ENCODE data around the gene RPL23. TPM values are rescaled to one million over a fixed set of nuclear protein-coding genes. Genes with fewer than 3 reads are reported as not detected.
A peak's percentile ranks its signal among the peaks of the same experiment; 100 is the strongest.

The RPL23 gene
- total and polyA plus RNA-seq, 9 of the 15 experiments (the other 6 are each of a cell fraction or from before 2014, with no cell fraction given): 1,745 to 3,667 (median 3,096) TPM

- TF ChIP-seq ZNF449 (CRISPR knock-in tag; IDR thresholded peaks at IDR 0.05): no peak
- TF ChIP-seq ZKSCAN3 (CRISPR knock-in tag; IDR thresholded peaks at IDR 0.05): no peak
- no peak for TF ChIP-seq FIP1L1 (IDR thresholded peaks at IDR 0.05; ENCODE audit: low read depth, low read length, poor library complexity, severe bottlenecking)
- TF ChIP-seq MITF (IDR thresholded peaks at IDR 0.05): 0 out of 2 replicates have a peak, but pooled peaks have one; percentile 18
- TF ChIP-seq CEBPB (tag; IDR thresholded peaks at IDR 0.05): peak; percentile 77
- TF ChIP-seq, protein P1, sequence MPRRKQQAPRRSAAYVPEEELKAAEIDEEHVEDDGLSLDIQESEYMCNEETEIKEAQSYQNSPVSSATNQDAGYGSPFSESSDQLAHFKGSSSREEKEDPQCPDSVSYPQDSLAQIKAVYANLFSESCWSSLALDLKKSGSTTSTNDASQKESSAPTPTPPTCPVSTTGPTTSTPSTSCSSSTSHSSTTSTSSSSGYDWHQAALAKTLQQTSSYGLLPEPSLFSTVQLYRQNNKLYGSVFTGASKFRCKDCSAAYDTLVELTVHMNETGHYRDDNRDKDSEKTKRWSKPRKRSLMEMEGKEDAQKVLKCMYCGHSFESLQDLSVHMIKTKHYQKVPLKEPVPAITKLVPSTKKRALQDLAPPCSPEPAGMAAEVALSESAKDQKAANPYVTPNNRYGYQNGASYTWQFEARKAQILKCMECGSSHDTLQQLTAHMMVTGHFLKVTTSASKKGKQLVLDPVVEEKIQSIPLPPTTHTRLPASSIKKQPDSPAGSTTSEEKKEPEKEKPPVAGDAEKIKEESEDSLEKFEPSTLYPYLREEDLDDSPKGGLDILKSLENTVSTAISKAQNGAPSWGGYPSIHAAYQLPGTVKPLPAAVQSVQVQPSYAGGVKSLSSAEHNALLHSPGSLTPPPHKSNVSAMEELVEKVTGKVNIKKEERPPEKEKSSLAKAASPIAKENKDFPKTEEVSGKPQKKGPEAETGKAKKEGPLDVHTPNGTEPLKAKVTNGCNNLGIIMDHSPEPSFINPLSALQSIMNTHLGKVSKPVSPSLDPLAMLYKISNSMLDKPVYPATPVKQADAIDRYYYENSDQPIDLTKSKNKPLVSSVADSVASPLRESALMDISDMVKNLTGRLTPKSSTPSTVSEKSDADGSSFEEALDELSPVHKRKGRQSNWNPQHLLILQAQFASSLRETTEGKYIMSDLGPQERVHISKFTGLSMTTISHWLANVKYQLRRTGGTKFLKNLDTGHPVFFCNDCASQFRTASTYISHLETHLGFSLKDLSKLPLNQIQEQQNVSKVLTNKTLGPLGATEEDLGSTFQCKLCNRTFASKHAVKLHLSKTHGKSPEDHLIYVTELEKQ (CRISPR knock-in tag; IDR thresholded peaks at IDR 0.05): no peak
- no peak for TF ChIP-seq HNRNPH1 (optimal IDR thresholded peaks at IDR 0.05; ENCODE audit: low read depth, low read length)
- no peak for TF ChIP-seq ZNF431 (CRISPR knock-in tag; IDR thresholded peaks at IDR 0.05)
- TF ChIP-seq MED1 (CRISPR knock-in tag; IDR thresholded peaks at IDR 0.05; ENCODE audit: borderline replicate concordance): no peak; the same call in 1 of the 2 replicates
- TF ChIP-seq ZNF561 (CRISPR knock-in tag; conservative IDR thresholded peaks at IDR 0.05): no peak
- TF ChIP-seq ZNF696 (CRISPR knock-in tag; conservative IDR thresholded peaks at IDR 0.05): no peak
- no peak for TF ChIP-seq ESRRB (CRISPR knock-in tag; IDR thresholded peaks at IDR 0.05; ENCODE audit: borderline replicate concordance)
- TF ChIP-seq HMGN3 (IDR thresholded peaks at IDR 0.05; ENCODE audit: borderline replicate concordance, extremely low read depth, insufficient read length, low read depth, low read length): peak; percentile 52
- TF ChIP-seq, protein P2, sequence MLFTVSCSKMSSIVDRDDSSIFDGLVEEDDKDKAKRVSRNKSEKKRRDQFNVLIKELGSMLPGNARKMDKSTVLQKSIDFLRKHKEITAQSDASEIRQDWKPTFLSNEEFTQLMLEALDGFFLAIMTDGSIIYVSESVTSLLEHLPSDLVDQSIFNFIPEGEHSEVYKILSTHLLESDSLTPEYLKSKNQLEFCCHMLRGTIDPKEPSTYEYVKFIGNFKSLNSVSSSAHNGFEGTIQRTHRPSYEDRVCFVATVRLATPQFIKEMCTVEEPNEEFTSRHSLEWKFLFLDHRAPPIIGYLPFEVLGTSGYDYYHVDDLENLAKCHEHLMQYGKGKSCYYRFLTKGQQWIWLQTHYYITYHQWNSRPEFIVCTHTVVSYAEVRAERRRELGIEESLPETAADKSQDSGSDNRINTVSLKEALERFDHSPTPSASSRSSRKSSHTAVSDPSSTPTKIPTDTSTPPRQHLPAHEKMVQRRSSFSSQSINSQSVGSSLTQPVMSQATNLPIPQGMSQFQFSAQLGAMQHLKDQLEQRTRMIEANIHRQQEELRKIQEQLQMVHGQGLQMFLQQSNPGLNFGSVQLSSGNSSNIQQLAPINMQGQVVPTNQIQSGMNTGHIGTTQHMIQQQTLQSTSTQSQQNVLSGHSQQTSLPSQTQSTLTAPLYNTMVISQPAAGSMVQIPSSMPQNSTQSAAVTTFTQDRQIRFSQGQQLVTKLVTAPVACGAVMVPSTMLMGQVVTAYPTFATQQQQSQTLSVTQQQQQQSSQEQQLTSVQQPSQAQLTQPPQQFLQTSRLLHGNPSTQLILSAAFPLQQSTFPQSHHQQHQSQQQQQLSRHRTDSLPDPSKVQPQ (CRISPR knock-in tag; IDR thresholded peaks at IDR 0.05; ENCODE audit: borderline replicate concordance): no peak
- 0 out of 2 replicates have a peak, but pooled peaks have one; percentile 57 for TF ChIP-seq ZNF197 (CRISPR knock-in tag; IDR thresholded peaks at IDR 0.05; ENCODE audit: low read depth)
- no peak for TF ChIP-seq ZNF347 (CRISPR knock-in tag; IDR thresholded peaks at IDR 0.05; ENCODE audit: low read depth)
- no peak for TF ChIP-seq RBM22 (IDR thresholded peaks at IDR 0.05; ENCODE audit: low read depth, low read length, poor library complexity, severe bottlenecking)
- TF ChIP-seq HDGF (IDR thresholded peaks at IDR 0.05): no peak; the same call in 1 of the 2 replicates
Observed at GRCh38 chr17:38824899-38825761, 28.4 kb downstream of the RPL23 start, which contains the start of gene CWC25 (continued).
